Activated B cell treated with CpG ODN at 0.5 μM for 24 hours (primary cell): ENCODE results near the gene AJUBA. TPM values are rescaled to one million over a fixed set of nuclear protein-coding genes. Genes with fewer than 3 reads are reported as not detected.

Experiments used
- ATAC-seq: fragments of 200-7000 bp; cut with Tn5 transposase; one replicate; pipeline ENCODE4 v1.10.0; 2021; ENCODE audit warnings: low read depth, mild to moderate bottlenecking, moderate library complexity
- CTCF ChIA-PET: fragments of 350-600 bp; sonication (Branson Sonifier 250); formaldehyde crosslinking; loops from one replicate; lab custom pipeline; 2021; ENCODE audit warnings: antibody characterized with exemption; lab: Charles Lee
- POLR2A ChIA-PET: fragments of 350-600 bp; sonication (Branson Sonifier 250); formaldehyde crosslinking; loops from one replicate; lab custom pipeline; 2021; ENCODE audit warnings: antibody characterized with exemption; lab: Charles Lee
- DNase-seq: peaks from one replicate; pipeline ENCODE4 v3.0.0; 2022
- H3K27ac Mint-ChIP-seq: one replicate; pipeline ENCODE4 v1.8.0; 2020; ENCODE audit warnings: mixed read lengths
- H3K27me3 Mint-ChIP-seq: one replicate; pipeline ENCODE4 v1.8.0; 2021; ENCODE audit warnings: mixed read lengths
- H3K36me3 Mint-ChIP-seq: one replicate; pipeline ENCODE4 v1.8.0; 2021; ENCODE audit warnings: low read depth, mixed read lengths
- H3K4me1 Mint-ChIP-seq: one replicate; pipeline ENCODE4 v1.8.0; 2021; ENCODE audit warnings: mixed read lengths
- H3K4me3 Mint-ChIP-seq: one replicate; pipeline ENCODE4 v1.8.0; 2020; ENCODE audit warnings: mild to moderate bottlenecking, mixed read lengths
- H3K9me3 Mint-ChIP-seq: one replicate; pipeline ENCODE4 v1.8.0; 2020; ENCODE audit warnings: mixed read lengths
- intact Hi-C: fragments of 100-400 bp; cut with micrococcal nuclease; formaldehyde crosslinking; loops from one replicate; pipeline ENCODE4 v1.15.1; 2024
- total RNA-seq: library from RNA; stranded (reverse); gene quantifications from 2 replicates; pipeline ENCODE4 v1.2.3, GENCODE V29; 2022
- TF ChIP-seq, protein P1 (sequence below): fragments of 200-600 bp; IDR thresholded peaks from one replicate; pipeline ENCODE4 v1.8.0; 2022; ENCODE audit warnings: antibody characterized with exemption, mild to moderate bottlenecking

Gene AJUBA
- total RNA-seq, 1 donor from 2014 or later: 0.67 TPM

DNA sequence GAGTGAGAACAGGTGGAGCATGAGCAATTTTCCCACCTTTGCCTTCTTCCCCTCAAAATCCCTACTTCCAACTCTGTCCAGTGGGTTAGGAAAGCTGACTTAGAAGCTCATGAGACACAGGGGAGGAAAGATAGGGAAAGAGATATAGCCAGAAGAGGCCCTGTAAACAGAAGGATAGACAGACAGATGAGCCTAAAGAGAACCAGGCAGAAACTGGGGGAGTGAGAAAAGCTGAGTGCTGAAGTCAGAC, 5.0 kb downstream of the AJUBA start:
- ATAC-seq (no peak), DNase-seq (no peak)
- intact Hi-C loops: no loop called here
- no peak overlapping the region for H3K4me3 Mint-ChIP-seq
- H3K9me3 Mint-ChIP-seq: no peaks in the 10 kb centered on the region
- ChIA-PET POLR2A (interaction anchor here (0.6 to 1.5 kb wide), 4 partner anchors 18 to 446 kb away, joined by 3 to 7 read pairs (median 5); no protein-coding TSS in a partner anchor), CTCF (interaction anchor here (0.7 to 8.0 kb wide), 2 partner anchors 8 to 407 kb away, joined by 3 to 152 read pairs; partner anchors contain the start of gene AJUBA)
- H3K36me3 Mint-ChIP-seq: no peaks in the 10 kb centered on the region
- H3K27ac Mint-ChIP-seq: no peak overlapping the region
- TF ChIP-seq, protein P1, sequence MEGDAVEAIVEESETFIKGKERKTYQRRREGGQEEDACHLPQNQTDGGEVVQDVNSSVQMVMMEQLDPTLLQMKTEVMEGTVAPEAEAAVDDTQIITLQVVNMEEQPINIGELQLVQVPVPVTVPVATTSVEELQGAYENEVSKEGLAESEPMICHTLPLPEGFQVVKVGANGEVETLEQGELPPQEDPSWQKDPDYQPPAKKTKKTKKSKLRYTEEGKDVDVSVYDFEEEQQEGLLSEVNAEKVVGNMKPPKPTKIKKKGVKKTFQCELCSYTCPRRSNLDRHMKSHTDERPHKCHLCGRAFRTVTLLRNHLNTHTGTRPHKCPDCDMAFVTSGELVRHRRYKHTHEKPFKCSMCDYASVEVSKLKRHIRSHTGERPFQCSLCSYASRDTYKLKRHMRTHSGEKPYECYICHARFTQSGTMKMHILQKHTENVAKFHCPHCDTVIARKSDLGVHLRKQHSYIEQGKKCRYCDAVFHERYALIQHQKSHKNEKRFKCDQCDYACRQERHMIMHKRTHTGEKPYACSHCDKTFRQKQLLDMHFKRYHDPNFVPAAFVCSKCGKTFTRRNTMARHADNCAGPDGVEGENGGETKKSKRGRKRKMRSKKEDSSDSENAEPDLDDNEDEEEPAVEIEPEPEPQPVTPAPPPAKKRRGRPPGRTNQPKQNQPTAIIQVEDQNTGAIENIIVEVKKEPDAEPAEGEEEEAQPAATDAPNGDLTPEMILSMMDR: no peak
- peaks cover 12% of the 10 kb centered on the region for H3K4me1 Mint-ChIP-seq
- peaks cover 15% of the 10 kb centered on the region for H3K27me3 Mint-ChIP-seq

DNA sequence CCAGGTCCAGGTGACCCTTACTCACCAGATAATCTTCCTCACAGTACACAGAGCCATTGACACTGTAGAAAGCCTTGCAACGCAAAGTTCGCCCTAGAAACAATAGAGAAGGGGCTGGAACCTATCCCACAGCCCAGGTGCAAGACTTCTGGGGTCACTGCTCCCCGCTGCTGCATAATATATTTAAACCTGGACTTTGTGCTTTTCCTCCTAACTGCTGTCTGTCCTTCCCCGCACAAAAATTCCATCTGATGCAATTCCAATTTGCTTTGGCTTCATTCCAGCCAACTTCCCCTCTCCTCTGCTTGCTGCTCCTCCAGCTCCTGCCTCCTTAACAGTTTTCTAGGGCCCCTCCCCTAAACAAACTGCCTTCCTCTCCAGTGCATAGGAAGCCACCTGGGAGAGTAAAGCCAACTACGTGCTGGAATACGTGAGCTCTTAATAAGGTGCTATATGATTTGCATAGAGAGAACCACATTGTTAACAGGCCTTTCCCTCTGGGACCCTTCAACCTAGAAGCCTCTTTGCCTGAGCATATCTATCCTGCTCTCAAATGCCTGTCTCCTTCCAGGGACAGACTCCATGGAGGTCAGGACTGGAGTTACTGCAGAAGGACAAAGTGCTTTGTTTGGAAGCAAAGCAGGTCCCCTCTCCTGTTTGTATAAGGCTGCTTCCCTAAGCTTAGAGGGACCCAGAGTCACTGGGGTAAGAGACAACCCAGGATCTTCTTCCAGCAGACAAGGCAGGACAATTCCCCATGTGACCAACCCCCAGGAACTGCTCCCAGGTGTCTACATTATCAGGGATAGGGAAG, 5.5 kb downstream of the AJUBA start:
- peaks cover 12% of the 10 kb centered on the region for H3K4me1 Mint-ChIP-seq
- CTCF ChIA-PET: interaction anchor here (0.6 to 8.0 kb wide), 4 partner anchors 9 to 210 kb away, joined by 3 to 152 read pairs (median 3); partner anchors contain the start of gene AJUBA
- POLR2A ChIA-PET: interaction anchor here (0.6 to 1.5 kb wide), 4 partner anchors 19 to 445 kb away, joined by 3 to 7 read pairs (median 5); no protein-coding TSS in a partner anchor

DNA sequence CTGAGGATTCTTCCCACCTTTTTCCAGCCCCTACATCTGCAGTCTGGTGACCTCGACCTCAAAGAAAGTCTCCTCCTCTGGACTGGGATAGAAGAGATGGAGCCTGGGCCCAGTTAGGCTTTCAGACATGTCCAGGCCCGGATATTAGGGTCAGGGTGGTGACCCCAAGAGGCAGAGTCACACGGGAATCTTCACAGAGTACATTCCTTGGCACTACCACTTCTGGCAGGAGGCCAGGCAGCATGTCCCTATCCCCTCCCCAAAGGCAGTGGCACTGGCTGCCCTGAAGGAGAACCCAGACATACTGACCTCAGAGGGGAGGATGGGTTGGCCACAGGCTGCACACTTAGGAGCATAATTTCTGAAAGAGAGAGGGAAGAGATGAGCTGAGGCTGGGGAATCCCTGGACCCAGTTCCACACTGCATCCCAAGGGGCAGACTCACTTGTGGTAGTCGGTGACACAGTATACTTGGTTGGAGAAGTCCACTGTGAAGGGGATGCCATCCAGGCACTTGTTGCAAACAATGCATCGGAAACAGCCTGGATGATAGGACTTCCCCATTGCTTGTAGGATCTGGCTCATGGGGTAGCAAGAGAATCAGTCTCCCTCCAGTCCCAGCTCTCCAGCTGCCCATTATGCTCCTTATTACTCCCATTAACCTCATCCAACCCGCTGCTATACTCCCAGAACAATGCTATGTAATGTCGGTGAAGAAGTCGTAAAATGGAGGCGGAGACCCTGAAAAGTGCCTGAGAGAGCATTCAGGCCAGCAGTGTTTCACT, 7.6 kb downstream of the AJUBA start:
- H3K27ac Mint-ChIP-seq: no peak overlapping the region
- no peaks in the 10 kb centered on the region for H3K9me3 Mint-ChIP-seq
- no peak overlapping the region for H3K4me3 Mint-ChIP-seq
- H3K4me1 Mint-ChIP-seq: peaks cover 5% of the 10 kb centered on the region
- intact Hi-C loops: loop anchor here (5.0 kb wide), 1 partner anchor 213 kb away; no protein-coding TSS in a partner anchor
- ChIA-PET CTCF (interaction anchor here (0.6 to 8.0 kb wide), 3 partner anchors 11 to 87 kb away, joined by 3 to 152 read pairs (median 50); partner anchors contain the start of genes AJUBA and CDH24), POLR2A (interaction anchor here (0.6 kb wide), 1 partner anchor 21 kb away, joined by 5 read pairs; no protein-coding TSS in a partner anchor)
- TF ChIP-seq, protein P1: no peak
- ATAC-seq (no peak), DNase-seq (no peak)
- no peaks in the 10 kb centered on the region for H3K36me3 Mint-ChIP-seq
- peaks cover 13% of the 10 kb centered on the region for H3K27me3 Mint-ChIP-seq

More for the DNA sequence above, 5.5 kb downstream of the AJUBA start:
- intact Hi-C loops: no loop called here
- TF ChIP-seq, protein P1: no peak
- Mint-ChIP-seq H3K4me3 (no peak overlapping the region), H3K36me3 (no peaks in the 10 kb centered on the region), H3K9me3 (no peaks in the 10 kb centered on the region), H3K27me3 (peaks cover 15% of the 10 kb centered on the region), H3K27ac (no peak overlapping the region)
- no peak for ATAC-seq
- no peak for DNase-seq

DNA sequence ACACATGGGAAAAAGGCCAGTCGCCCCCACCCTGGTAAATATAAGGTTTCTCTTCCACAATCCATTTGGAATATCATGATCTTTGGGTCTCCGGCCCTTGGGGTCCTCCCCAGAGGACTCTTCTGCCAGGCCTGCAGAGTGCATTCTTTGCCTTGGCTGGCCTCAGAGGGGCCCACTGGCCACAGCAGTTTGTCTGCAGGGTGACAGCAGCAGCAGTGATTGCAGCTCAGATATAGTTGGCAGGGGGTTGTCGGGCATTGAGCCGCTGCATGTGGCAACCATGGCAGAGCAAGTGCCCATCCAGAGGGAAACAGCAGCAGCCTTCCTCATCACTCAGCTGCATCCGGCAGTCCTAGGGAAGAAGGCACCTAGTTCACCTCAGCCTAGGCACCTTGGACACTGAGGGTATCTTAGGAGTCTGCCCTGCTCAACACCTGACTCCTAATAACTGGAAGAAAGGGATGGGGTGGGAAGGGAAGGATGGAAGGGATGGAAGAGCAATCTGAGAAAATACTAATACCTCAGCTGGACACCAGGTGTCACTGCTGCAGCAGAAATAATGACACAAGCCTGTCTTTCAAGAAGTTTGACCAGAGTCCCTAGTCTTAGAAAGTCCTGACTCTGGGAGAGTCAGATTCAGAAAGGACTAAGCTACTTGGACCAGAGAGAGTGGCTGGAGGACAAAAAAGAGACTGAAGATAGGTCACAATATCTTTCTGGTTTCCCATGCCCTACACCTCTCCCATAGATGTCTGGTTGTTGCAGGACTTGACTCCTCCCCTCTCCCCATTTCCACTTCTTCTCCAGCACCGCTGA, 8.9 kb downstream of the AJUBA start:
- POLR2A ChIA-PET: interaction anchor here (1.1 kb wide), 1 partner anchor 9 kb away, joined by 6 read pairs; the partner anchor contains the start of gene AJUBA
- intact Hi-C loops: loop anchor here (1.0 to 5.0 kb wide), 4 partner anchors 10 to 407 kb away; no protein-coding TSS in a partner anchor

More for the DNA sequence above, 8.9 kb downstream of the AJUBA start:
- CTCF ChIA-PET: interaction anchor here (0.7 to 8.0 kb wide), 15 partner anchors 10 to 407 kb away, joined by 3 to 152 read pairs (median 7); partner anchors contain the start of genes AJUBA, CDH24, HAUS4 and PPP1R3E
- TF ChIP-seq, protein P1: no peak
- no peaks in the 10 kb centered on the region for H3K9me3 Mint-ChIP-seq
- ATAC-seq (peak; percentile 68), DNase-seq (no peak)
- peaks cover 13% of the 10 kb centered on the region for H3K27me3 Mint-ChIP-seq
- no peaks in the 10 kb centered on the region for H3K36me3 Mint-ChIP-seq
- H3K27ac Mint-ChIP-seq: no peak overlapping the region
- peaks cover 5% of the 10 kb centered on the region for H3K4me1 Mint-ChIP-seq
- H3K4me3 Mint-ChIP-seq: no peak overlapping the region
